Measurements from ENCODE around the gene USP6NL. TPM values are rescaled to one million over a fixed set of nuclear protein-coding genes. Genes with fewer than 3 reads are reported as not detected.

Gene USP6NL
- total and polyA plus RNA-seq, 9 of the 15 experiments (the other 6 are each of a cell fraction or from before 2014, with no cell fraction given): 3.2 to 26.6 (median 19.8) TPM

DNA sequence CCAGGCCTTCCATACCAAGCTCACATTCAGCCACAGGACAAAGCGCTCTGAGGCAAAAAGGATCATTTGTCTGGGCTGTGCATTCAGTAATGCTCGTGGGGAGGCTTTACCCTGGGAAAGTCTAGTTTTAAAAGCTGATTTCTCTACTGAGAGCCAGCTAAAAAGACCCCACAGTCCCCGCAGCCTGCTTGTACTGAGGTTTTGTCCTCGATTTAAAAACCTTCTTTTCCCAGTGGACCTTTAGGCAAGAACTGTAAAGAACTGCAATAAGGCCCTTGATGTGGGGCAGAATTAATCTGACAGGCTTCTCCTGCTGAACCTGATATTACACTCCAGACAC, 180.3 kb downstream of the USP6NL start:
- no TSS peak for BruUV-seq (replicated peaks)
- Histone ChIP-seq H3K27me3 (ENCODE audit: control insufficient read depth in 2 of 2, insufficient read depth in 2 of 2, low read length in 2 of 2) (peaks cover 2 to 14% of the 10 kb centered on the region in 2 experiments; a peak in 2 of 5 replicates), H3K9ac (ENCODE audit: insufficient read depth in 1 of 2, low read depth in 2 of 2, low read length in 2 of 2) (peak overlapping the region in 1 of 2 experiments; percentile 33; a peak in 1 of 4 replicates), H3K9me3 (replicated peaks; ENCODE audit: control insufficient read depth, insufficient read depth, low read depth, low read length) (no peaks in the 10 kb centered on the region; the same call in none of the 2 replicates), H3K4me1 (replicated peaks in 1 of 2; ENCODE audit: control insufficient read depth in 2 of 2, insufficient read depth in 2 of 2, low read length in 2 of 2) (peaks cover 0 to 2% of the 10 kb centered on the region in 2 experiments; a peak in 2 of 5 replicates), H3K79me2 (ENCODE audit: control insufficient read depth, insufficient read depth, low read length) (no peaks in the 10 kb centered on the region), H3K9me1 (ENCODE audit: control insufficient read depth, insufficient read depth, low read length) (no peaks in the 10 kb centered on the region), H4K20me1 (replicated peaks; ENCODE audit: control insufficient read depth, insufficient read depth, low read length) (no peaks in the 10 kb centered on the region), H3K4me2 (ENCODE audit: insufficient read depth, low read length) (no peak overlapping the region), H2AFZ (ENCODE audit: low read depth, low read length) (peak overlapping the region; percentile 10; the same call in 1 of the 2 replicates), H3K4me3 (no peak overlapping the region), H3K36me3 (ENCODE audit: control insufficient read depth, insufficient read depth, low read length) (no peaks in the 10 kb centered on the region), H3K27ac (ENCODE audit: extremely low read depth, low read depth, low read length) (no peak overlapping the region)
- ChIA-PET POLR2A (interaction anchor here (0.6 to 1.0 kb wide), 4 partner anchors 11 to 32 kb away, joined by 3 to 4 read pairs (median 3); no protein-coding TSS in a partner anchor), CTCF (ENCODE audit: low intra/inter-chr PET ratio) (no interaction called here)
- ATAC-seq (no peak), FAIRE-seq (no peak), DNase-seq (ENCODE audit: extremely low read depth in 1 of 4, low spot score in 3 of 4) (no peak)
- intact Hi-C loops (cut with micrococcal nuclease) (loop anchor here (5.0 kb wide), 1 partner anchor 326 kb away; no protein-coding TSS in a partner anchor), in situ Hi-C loops (cut with MboI) (no loop called here)
- no peak for TF ChIP-seq PRPF4 (IDR thresholded peaks at IDR 0.05; ENCODE audit: insufficient read depth, low read depth, low read length, poor library complexity, severe bottlenecking)
- TF ChIP-seq, protein P1, sequence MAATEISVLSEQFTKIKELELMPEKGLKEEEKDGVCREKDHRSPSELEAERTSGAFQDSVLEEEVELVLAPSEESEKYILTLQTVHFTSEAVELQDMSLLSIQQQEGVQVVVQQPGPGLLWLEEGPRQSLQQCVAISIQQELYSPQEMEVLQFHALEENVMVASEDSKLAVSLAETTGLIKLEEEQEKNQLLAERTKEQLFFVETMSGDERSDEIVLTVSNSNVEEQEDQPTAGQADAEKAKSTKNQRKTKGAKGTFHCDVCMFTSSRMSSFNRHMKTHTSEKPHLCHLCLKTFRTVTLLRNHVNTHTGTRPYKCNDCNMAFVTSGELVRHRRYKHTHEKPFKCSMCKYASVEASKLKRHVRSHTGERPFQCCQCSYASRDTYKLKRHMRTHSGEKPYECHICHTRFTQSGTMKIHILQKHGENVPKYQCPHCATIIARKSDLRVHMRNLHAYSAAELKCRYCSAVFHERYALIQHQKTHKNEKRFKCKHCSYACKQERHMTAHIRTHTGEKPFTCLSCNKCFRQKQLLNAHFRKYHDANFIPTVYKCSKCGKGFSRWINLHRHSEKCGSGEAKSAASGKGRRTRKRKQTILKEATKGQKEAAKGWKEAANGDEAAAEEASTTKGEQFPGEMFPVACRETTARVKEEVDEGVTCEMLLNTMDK (IDR thresholded peaks at IDR 0.05; ENCODE audit: borderline replicate concordance, insufficient read depth, low read depth, low read length, poor library complexity, severe bottlenecking): no peak
- no peak for TF ChIP-seq ILK (tag; IDR thresholded peaks at IDR 0.05; ENCODE audit: borderline replicate concordance, low read depth)
- no peak for TF ChIP-seq ZNF217 (CRISPR knock-in tag; IDR thresholded peaks at IDR 0.05)
- TF ChIP-seq MCM2 (IDR thresholded peaks at IDR 0.05; ENCODE audit: low read depth): no peak
- TF ChIP-seq ZNF707 (CRISPR knock-in tag; conservative IDR thresholded peaks at IDR 0.05): no peak
- no peak for TF ChIP-seq GABPA (tag; conservative IDR thresholded peaks at IDR 0.05; ENCODE audit: low read depth)
- TF ChIP-seq YY1 (IDR thresholded peaks at IDR 0.05; ENCODE audit: borderline replicate concordance in 1 of 3, control insufficient read depth in 1 of 3, extremely low read depth in 1 of 3, insufficient read depth in 3 of 3, insufficient read length in 1 of 3, insufficient replicate concordance in 2 of 3, low read depth in 1 of 3, low read length in 2 of 3): no peak
- TF ChIP-seq, protein P2, sequence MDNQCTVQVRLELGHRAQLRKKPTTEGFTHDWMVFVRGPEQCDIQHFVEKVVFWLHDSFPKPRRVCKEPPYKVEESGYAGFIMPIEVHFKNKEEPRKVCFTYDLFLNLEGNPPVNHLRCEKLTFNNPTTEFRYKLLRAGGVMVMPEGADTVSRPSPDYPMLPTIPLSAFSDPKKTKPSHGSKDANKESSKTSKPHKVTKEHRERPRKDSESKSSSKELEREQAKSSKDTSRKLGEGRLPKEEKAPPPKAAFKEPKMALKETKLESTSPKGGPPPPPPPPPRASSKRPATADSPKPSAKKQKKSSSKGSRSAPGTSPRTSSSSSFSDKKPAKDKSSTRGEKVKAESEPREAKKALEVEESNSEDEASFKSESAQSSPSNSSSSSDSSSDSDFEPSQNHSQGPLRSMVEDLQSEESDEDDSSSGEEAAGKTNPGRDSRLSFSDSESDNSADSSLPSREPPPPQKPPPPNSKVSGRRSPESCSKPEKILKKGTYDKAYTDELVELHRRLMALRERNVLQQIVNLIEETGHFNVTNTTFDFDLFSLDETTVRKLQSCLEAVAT (IDR thresholded peaks at IDR 0.05): no peak
- no peak for TF ChIP-seq DPF2 (IDR thresholded peaks at IDR 0.05)
- no peak for TF ChIP-seq HCFC1 (IDR thresholded peaks at IDR 0.05; ENCODE audit: low read depth, low read length)
- TF ChIP-seq, protein P3, sequence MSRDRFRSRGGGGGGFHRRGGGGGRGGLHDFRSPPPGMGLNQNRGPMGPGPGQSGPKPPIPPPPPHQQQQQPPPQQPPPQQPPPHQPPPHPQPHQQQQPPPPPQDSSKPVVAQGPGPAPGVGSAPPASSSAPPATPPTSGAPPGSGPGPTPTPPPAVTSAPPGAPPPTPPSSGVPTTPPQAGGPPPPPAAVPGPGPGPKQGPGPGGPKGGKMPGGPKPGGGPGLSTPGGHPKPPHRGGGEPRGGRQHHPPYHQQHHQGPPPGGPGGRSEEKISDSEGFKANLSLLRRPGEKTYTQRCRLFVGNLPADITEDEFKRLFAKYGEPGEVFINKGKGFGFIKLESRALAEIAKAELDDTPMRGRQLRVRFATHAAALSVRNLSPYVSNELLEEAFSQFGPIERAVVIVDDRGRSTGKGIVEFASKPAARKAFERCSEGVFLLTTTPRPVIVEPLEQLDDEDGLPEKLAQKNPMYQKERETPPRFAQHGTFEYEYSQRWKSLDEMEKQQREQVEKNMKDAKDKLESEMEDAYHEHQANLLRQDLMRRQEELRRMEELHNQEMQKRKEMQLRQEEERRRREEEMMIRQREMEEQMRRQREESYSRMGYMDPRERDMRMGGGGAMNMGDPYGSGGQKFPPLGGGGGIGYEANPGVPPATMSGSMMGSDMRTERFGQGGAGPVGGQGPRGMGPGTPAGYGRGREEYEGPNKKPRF (IDR thresholded peaks at IDR 0.05; ENCODE audit: low read depth, low read length): no peak
- no peak for TF ChIP-seq CTBP1 (IDR thresholded peaks at IDR 0.05; ENCODE audit: borderline replicate concordance)
- WGBS (ENCODE audit: insufficient coverage, low coverage, missing lambda C conversion rate): 5% methylated on average over 4 of the region's 4 CpGs
